Measurements from ENCODE around the gene OSTN. TPM values are rescaled to one million over a fixed set of nuclear protein-coding genes. Genes with fewer than 3 reads are reported as not detected.

Gene OSTN
- polyA plus RNA-seq, 3 donors: not detected

GRCh38 chr3:191256405-191256804 is 57.4 kb downstream of the OSTN start:
- H3K27ac Mint-ChIP-seq: no peak overlapping the region
- no peak overlapping the region for H3K4me2 ChIP-seq (replicated peaks; ENCODE audit: extremely low read depth, low read length, poor library complexity, severe bottlenecking)
- no peaks in the 10 kb centered on the region for H3K27me3 ChIP-seq (ENCODE audit: control insufficient read depth in 2 of 2, insufficient read depth in 2 of 2, low read length in 2 of 2)
- intact Hi-C loops (cut with micrococcal nuclease): no loop called here
- no peak overlapping the region for H3K27ac ChIP-seq (ENCODE audit: low read depth in 1 of 2, low read length in 2 of 2)
- H3K4me1 Mint-ChIP-seq: peaks cover 36% of the 10 kb centered on the region
- H3K9ac ChIP-seq (ENCODE audit: insufficient read depth, low read length, poor library complexity, severe bottlenecking): no peak overlapping the region
- H3K4me3 ChIP-seq (replicated peaks in 1 of 3; ENCODE audit: low read depth in 2 of 3, low read length in 3 of 3): no peak overlapping the region
- H3K36me3 ChIP-seq (replicated peaks in 1 of 2; ENCODE audit: control insufficient read depth in 1 of 2, insufficient read depth in 2 of 2, low read length in 2 of 2): no peaks in the 10 kb centered on the region
- no peaks in the 10 kb centered on the region for H3K9me3 Mint-ChIP-seq
- DNase-seq: no peak
- H4K20me1 ChIP-seq (ENCODE audit: insufficient read depth, low read length): no peaks in the 10 kb centered on the region
- no peaks in the 10 kb centered on the region for H3K27me3 Mint-ChIP-seq (ENCODE audit: low read depth in 3 of 3)
- no peaks in the 10 kb centered on the region for H3K36me3 Mint-ChIP-seq
- H2AFZ ChIP-seq (ENCODE audit: insufficient read depth, low read depth, low read length, poor library complexity, severe bottlenecking): no peak overlapping the region
- TF ChIP-seq, protein P1, sequence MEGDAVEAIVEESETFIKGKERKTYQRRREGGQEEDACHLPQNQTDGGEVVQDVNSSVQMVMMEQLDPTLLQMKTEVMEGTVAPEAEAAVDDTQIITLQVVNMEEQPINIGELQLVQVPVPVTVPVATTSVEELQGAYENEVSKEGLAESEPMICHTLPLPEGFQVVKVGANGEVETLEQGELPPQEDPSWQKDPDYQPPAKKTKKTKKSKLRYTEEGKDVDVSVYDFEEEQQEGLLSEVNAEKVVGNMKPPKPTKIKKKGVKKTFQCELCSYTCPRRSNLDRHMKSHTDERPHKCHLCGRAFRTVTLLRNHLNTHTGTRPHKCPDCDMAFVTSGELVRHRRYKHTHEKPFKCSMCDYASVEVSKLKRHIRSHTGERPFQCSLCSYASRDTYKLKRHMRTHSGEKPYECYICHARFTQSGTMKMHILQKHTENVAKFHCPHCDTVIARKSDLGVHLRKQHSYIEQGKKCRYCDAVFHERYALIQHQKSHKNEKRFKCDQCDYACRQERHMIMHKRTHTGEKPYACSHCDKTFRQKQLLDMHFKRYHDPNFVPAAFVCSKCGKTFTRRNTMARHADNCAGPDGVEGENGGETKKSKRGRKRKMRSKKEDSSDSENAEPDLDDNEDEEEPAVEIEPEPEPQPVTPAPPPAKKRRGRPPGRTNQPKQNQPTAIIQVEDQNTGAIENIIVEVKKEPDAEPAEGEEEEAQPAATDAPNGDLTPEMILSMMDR (IDR thresholded peaks at IDR 0.05): no peak
- no peak overlapping the region for H3K4me3 Mint-ChIP-seq
- no peaks in the 10 kb centered on the region for H3K9me3 ChIP-seq (replicated peaks in 1 of 2; ENCODE audit: control insufficient read depth in 1 of 2, insufficient read depth in 1 of 2, low read length in 2 of 2)
- no peaks in the 10 kb centered on the region for H3K79me2 ChIP-seq (ENCODE audit: insufficient read depth, low read length)
- peaks cover 24 to 35% of the 10 kb centered on the region in 2 donors for H3K4me1 ChIP-seq (ENCODE audit: control insufficient read depth in 1 of 2, insufficient read depth in 2 of 2, low read length in 2 of 2)

GRCh38 chr3:191257286-191257685 is 58.2 kb downstream of the OSTN start:
- no peak overlapping the region for H3K27ac Mint-ChIP-seq
- Histone ChIP-seq H3K27ac (ENCODE audit: low read depth in 1 of 2, low read length in 2 of 2) (no peak overlapping the region), H3K79me2 (ENCODE audit: insufficient read depth, low read length) (no peaks in the 10 kb centered on the region), H3K4me3 (replicated peaks in 1 of 3; ENCODE audit: low read depth in 2 of 3, low read length in 3 of 3) (no peak overlapping the region), H4K20me1 (ENCODE audit: insufficient read depth, low read length) (no peaks in the 10 kb centered on the region), H3K4me2 (replicated peaks; ENCODE audit: extremely low read depth, low read length, poor library complexity, severe bottlenecking) (no peak overlapping the region), H3K9me3 (replicated peaks in 1 of 2; ENCODE audit: control insufficient read depth in 1 of 2, insufficient read depth in 1 of 2, low read length in 2 of 2) (no peaks in the 10 kb centered on the region), H3K36me3 (replicated peaks in 1 of 2; ENCODE audit: control insufficient read depth in 1 of 2, insufficient read depth in 2 of 2, low read length in 2 of 2) (no peaks in the 10 kb centered on the region), H3K9ac (ENCODE audit: insufficient read depth, low read length, poor library complexity, severe bottlenecking) (no peak overlapping the region), H3K4me1 (ENCODE audit: control insufficient read depth in 1 of 2, insufficient read depth in 2 of 2, low read length in 2 of 2) (peaks cover 24 to 34% of the 10 kb centered on the region in 2 donors), H2AFZ (ENCODE audit: insufficient read depth, low read depth, low read length, poor library complexity, severe bottlenecking) (no peak overlapping the region), H3K27me3 (ENCODE audit: control insufficient read depth in 2 of 2, insufficient read depth in 2 of 2, low read length in 2 of 2) (no peaks in the 10 kb centered on the region)
- H3K4me1 Mint-ChIP-seq: peaks cover 36% of the 10 kb centered on the region
- no peaks in the 10 kb centered on the region for H3K36me3 Mint-ChIP-seq
- WGBS (ENCODE audit: insufficient coverage): no CpG with 5 or more reads among the region's 2 CpGs
- no peaks in the 10 kb centered on the region for H3K27me3 Mint-ChIP-seq (ENCODE audit: low read depth in 3 of 3)
- intact Hi-C loops (cut with micrococcal nuclease): no loop called here
- no peak for DNase-seq
- H3K4me3 Mint-ChIP-seq: no peak overlapping the region
- H3K9me3 Mint-ChIP-seq: peaks cover 0 to 4% (median 0%) of the 10 kb centered on the region in 7 donors
- TF ChIP-seq, protein P1 (IDR thresholded peaks at IDR 0.05): no peak

Measured in CD14-positive monocyte (primary cell).